SK-N-MC (cell line): ENCODE measurements around the gene FGF19.

Experiments
- EZH2 ChIP-seq: fragments of 200-600 bp; sonication (generic); IDR thresholded peaks from one replicate; pipeline ENCODE4 v1.6.1; 2017; ENCODE audit warnings: antibody characterized with exemption
- FOXP2 ChIP-seq: optimal IDR thresholded peaks from 2 replicates; pipeline ENCODE3; 2011; ENCODE audit warnings: mild to moderate bottlenecking, moderate library complexity; ENCODE audit not compliant: insufficient read depth; ENCODE audit errors: extremely low read length, control extremely low read depth
- POLR2AphosphoS5 ChIP-seq: IDR thresholded peaks from 2 replicates; pipeline ENCODE4 v1.6.1; 2012; ENCODE audit warnings: mild to moderate bottlenecking, low read depth, low read length, borderline replicate concordance

- TF ChIP-seq POLR2AphosphoS5: no peak
- no peak for TF ChIP-seq EZH2
- TF ChIP-seq FOXP2: no peak
Observed at GRCh38 chr11:69718147-69718546, 14.3 kb upstream of the FGF19 start.
